MG63 (cell line): ENCODE measurements around the gene UQCRC2. TPM values are rescaled to one million over a fixed set of nuclear protein-coding genes. Genes with fewer than 3 reads are reported as not detected.
"Not testable (repeated sequence)": the region's sequence is repeated elsewhere in the genome, so short reads cannot be mapped to it uniquely, and the experiment has no call there.

ENCODE experiments used
- DNase-seq: peaks from one replicate; pipeline ENCODE4 v3.0.0-alpha.2; 2020
- H3K27me3 ChIP-seq: fragments of 250-450 bp; sonication (Bioruptor Pico); 2 replicates; pipeline ENCODE4 v1.5.1; 2020; ENCODE audit warnings: mild to moderate bottlenecking, moderate library complexity
- H3K36me3 ChIP-seq: fragments of 250-450 bp; sonication (Bioruptor Pico); 2 replicates; pipeline ENCODE4 v1.5.1; 2020; ENCODE audit warnings: mild to moderate bottlenecking, moderate library complexity
- H3K4me3 ChIP-seq: fragments of 250-450 bp; sonication (Bioruptor Pico); 2 replicates; pipeline ENCODE4 v1.5.1; 2020; ENCODE audit warnings: mild to moderate bottlenecking, moderate library complexity
- H3K9me3 ChIP-seq: fragments of 250-450 bp; sonication (Bioruptor Pico); 2 replicates; pipeline ENCODE4 v1.5.1; 2020; ENCODE audit warnings: mild to moderate bottlenecking, moderate library complexity
- total RNA-seq: library from RNA; depleted of rRNA; stranded (reverse); fragments of >200 nt; shearing (Covaris generic); gene quantifications from 2 replicates; pipeline ENCODE4 v1.2.3, GENCODE V29; 2014; ENCODE audit warnings: low replicate concordance; rRNA removed

UQCRC2 gene
- total RNA-seq: 67.6 and 69.0 TPM in 2 replicates

DNA sequence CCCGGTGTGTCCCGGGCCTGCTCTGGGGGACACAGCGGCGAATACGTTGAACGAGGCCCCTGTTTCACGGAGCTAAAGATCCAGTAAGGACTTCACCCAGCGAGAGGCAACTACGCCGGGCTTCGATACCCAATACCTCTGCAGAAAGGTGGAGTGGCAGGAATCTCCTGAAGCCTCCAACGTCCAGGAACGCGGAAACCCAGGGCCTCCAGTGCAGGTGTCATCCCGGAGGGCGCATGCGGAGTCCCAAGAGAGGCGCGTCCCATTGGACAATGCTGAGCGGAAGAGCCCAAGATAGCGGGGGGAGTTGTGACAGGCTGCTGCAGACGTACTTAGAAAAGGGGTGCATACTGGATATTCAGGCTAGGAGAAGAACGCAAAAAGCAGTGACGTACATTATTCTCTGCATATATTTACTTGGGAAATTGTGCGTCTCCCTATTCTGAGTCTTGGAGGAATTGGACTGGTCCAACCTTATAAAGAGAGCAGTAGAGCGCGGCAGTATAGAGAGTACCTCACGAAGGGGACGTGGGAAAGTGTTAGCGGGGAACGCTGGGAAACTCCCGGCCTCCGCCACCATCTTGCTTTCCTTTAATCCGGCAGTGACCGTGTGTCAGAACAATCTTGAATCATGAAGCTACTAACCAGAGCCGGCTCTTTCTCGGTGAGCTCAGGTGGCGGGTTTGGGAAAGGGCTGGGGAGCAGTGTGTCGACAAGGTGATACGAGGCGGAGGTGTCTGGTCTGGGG, at the start of gene UQCRC2:
Gene UQCRC2 (plus strand): TSS at position 569 of the 748 bp plus-strand sequence. CDS start 63 bp downstream, at position 632.
- Histone ChIP-seq H3K9me3 (no peaks in the 10 kb centered on the region), H3K27me3 (no peaks in the 10 kb centered on the region), H3K4me3 (peak within 1 kb of the TSS; percentile 93), H3K36me3 (peaks cover 29% of the 10 kb centered on the region)
- peak; percentile 91 for DNase-seq

DNA sequence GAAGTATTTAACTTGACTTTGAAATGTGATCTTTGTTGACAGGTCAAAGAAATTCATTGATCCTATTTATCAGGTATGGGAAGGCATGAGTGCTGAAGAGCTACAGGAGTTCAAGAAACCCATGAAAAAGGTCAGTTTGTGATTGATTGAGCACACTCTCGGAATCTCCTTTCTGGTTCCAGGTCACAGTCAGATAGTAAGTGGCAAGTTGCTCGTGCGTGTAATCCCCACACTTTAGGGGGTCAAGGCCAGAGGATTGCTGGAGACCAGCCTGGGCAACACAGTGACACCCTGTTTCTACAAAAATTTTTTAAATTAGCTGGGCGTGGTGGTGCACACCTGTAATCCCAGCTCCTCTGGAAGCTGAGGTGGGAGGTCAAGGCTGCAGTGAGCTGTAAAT, 20.5 kb upstream of the UQCRC2 start:
- H3K4me3 ChIP-seq, H3K9me3 ChIP-seq, H3K36me3 ChIP-seq: not testable (repeated sequence)

DNA sequence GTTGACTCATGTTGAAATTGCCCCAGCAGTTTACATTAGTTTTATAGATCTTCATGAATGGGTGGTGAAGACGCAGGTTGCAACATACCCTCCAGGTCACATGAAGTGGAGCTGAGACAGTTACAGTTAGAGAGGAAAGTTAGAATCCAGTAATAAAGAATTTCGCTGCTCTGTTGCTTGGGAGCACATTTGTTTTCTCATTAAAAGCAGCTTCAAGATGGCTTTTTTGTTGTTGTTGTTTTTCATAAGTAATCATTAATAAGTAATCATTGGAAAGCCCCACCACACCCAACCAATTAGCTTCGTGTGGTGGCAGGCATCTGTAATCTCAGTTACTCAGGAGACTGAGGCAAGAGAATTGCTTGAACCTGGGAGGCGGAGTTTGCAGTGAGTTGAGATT, 19.8 kb upstream of the UQCRC2 start:
- not testable (repeated sequence) for DNase-seq, H3K36me3 ChIP-seq, H3K27me3 ChIP-seq, H3K4me3 ChIP-seq, H3K9me3 ChIP-seq

More for the DNA sequence above, 20.5 kb upstream of the UQCRC2 start:
- not testable (repeated sequence) for DNase-seq, H3K27me3 ChIP-seq

DNA sequence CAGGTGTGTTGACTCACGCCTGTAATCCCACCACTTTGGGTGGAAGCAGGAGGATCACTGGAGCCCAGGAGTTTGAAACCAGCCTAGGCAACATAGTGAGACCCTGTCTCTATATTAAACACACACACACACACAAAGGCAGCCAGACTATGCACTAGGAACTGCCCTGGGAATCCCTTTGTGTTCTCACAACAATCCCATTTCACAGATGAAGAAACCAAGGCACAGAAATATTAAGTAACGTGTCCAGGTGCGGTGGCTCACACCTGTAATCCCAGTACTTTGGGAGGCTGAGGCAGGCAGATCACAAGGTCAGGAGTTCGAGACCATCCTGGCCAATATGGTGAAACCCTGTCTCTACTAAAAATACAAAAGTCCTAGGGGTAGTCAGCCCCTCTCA, 19.4 kb upstream of the UQCRC2 start:
- H3K9me3 ChIP-seq, DNase-seq, H3K27me3 ChIP-seq, H3K36me3 ChIP-seq, H3K4me3 ChIP-seq: not testable (repeated sequence)

DNA sequence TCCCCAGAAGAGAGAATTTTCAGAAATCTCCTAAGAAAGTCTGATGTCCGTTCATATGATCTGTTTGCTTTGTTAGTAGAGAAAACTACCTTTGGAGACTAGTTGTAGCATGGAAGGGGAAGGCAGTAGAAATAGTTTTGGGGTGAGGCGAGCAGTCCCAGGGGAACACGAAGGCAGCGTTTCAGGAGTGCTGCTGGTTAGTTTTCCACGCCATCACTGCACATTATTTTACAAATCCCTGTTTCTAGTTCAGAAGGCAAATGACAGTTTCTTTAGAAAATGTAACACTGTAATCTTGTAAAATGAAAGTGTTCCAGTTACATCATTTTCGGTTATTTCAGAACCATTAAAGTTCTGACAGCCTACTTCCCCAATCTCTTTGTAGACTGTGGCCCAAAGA, 16.9 kb upstream of the UQCRC2 start:
- not testable (repeated sequence) for DNase-seq, H3K9me3 ChIP-seq, H3K36me3 ChIP-seq, H3K27me3 ChIP-seq, H3K4me3 ChIP-seq

DNA sequence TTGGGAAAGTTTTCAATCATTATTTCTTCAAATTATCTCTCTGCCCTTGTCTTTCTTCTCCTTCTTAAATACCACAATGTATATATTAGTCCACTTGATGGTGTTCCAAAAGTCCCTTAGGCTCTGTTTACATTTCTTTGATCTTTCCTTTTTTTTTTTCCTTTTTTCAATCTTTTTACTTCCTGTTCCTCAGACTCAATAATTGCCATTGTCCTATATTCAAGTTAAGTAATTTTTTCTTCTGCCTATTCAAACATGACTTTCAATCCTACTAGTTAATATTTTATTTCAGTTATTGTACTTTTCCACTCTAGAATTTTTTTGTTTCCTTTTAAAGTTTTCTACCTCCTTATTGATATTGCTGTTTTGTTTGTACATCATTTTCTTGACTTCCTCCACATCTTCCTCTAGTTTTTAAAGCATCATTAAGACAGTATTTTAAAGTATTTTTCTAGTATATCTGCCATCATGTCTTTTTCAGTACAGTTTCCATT, 15.8 kb upstream of the UQCRC2 start:
- peaks cover 7% of the 10 kb centered on the region for H3K27me3 ChIP-seq

DNA sequence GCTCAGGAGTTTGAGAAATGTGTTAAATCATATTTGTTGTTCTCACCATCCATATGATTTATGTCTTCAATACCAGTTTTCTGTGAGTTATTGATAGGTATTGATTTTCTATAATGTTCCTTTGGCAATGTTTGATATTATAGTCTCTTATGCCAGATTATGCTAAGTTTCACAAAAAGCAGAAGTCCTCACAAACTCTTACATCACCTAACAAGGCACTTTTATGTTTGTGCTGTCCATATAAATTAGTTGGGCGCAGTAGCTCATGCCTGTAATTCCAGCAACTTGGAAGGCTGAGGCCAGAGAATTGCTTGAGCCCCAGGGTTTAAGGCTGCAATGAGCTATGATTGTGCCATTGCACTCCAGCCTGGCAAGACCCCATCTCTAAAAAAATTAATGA, 12.6 kb upstream of the UQCRC2 start:
- no peak for DNase-seq
- Histone ChIP-seq H3K9me3 (no peaks in the 10 kb centered on the region), H3K27me3 (peaks cover 7% of the 10 kb centered on the region), H3K36me3 (no peaks in the 10 kb centered on the region), H3K4me3 (no peak overlapping the region)

More for the DNA sequence above, 15.8 kb upstream of the UQCRC2 start:
- DNase-seq: no peak
- no peak overlapping the region for H3K4me3 ChIP-seq
- no peaks in the 10 kb centered on the region for H3K36me3 ChIP-seq
- no peaks in the 10 kb centered on the region for H3K9me3 ChIP-seq

DNA sequence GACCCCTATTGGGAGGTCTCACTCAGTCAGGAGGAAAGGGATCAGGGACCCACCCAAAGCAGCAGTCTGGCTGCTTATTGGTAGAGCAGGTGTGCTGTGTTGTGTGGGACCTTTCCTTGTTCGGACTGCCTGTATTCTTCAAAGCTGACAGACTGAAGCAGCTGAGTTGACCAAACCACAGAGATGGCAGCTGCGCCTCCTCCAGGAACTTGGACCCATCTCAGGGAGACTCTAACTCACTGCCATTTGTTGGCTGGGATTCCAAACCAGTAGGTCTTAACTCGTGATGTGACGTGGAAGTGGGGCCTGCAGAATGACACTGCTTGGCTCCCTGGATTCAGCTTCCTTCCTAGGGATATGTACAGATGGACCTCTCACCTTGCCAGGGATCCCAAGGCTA, 9.6 kb upstream of the UQCRC2 start:
- peaks cover 1% of the 10 kb centered on the region for H3K27me3 ChIP-seq
- H3K9me3 ChIP-seq: no peaks in the 10 kb centered on the region
- no peak overlapping the region for H3K4me3 ChIP-seq
- DNase-seq: no peak
- no peaks in the 10 kb centered on the region for H3K36me3 ChIP-seq

DNA sequence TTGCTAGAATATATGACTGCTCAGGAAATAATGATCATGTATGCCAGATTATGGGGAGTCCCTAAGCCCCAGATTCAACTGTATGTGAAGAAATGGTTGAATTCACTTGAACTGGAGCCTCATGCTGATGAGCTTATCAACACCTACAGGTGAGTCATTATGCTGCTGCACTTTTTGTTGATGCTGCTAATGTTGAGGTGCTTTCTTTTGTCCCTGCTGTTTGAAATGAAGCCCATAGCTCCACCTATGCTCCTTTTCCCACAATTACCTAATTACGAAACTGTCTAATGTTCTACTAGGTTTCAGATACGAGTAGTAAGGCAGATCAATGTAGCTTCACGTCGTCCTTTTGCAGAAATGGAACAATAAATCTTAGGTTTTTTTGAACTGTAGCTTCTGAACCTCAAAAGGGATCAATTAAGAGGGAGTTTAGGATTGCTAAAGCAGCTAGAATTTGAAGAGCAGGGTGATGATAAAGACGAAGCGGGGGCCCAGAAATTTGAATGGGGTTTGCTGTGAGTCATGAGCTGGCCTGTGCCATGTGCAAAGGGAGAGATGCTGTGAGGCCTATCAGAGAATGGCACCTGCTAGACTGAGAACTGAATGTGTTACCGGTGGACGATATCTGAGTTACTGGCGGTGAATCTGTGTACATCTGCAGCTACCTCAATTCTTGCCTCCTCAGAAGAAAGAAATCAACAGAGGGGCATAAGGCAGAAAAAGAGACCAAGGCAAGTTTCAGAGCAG, 6.1 kb upstream of the UQCRC2 start:
- H3K27me3 ChIP-seq: no peaks in the 10 kb centered on the region
- no peaks in the 10 kb centered on the region for H3K9me3 ChIP-seq
- DNase-seq: no peak
- no peak overlapping the region for H3K4me3 ChIP-seq
- peaks cover 4% of the 10 kb centered on the region; the same call in 1 of the 2 replicates for H3K36me3 ChIP-seq

DNA sequence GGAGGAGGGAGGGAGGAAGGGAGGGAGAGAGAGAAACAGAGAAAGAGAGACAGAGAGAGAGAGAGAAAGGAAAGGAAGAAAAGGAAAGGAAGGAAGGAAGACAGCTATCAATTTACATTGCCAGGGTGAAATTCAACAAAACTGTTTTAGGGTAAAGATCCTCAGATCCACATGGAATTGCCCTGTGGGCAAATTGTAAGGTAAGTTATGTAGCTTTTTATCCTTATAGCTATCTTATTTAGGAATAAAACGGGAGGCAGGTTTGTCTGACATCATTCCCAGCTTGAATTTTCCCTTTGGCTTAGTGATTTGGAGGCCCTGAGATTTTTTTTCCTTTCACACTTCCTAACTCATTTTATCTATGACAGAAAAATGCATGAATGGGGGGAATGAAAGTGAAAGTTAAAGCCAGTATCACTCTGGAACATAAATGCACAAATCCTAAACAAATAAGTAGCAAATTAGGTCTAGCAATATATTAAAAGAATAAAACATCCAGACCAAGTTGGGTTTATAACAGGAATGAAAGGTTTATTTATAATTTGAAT, 3.4 kb upstream of the UQCRC2 start:
- Histone ChIP-seq H3K4me3 (no peak overlapping the region), H3K27me3 (no peaks in the 10 kb centered on the region), H3K36me3 (peaks cover 4% of the 10 kb centered on the region; the same call in 1 of the 2 replicates), H3K9me3 (no peaks in the 10 kb centered on the region)
- no peak for DNase-seq

DNA sequence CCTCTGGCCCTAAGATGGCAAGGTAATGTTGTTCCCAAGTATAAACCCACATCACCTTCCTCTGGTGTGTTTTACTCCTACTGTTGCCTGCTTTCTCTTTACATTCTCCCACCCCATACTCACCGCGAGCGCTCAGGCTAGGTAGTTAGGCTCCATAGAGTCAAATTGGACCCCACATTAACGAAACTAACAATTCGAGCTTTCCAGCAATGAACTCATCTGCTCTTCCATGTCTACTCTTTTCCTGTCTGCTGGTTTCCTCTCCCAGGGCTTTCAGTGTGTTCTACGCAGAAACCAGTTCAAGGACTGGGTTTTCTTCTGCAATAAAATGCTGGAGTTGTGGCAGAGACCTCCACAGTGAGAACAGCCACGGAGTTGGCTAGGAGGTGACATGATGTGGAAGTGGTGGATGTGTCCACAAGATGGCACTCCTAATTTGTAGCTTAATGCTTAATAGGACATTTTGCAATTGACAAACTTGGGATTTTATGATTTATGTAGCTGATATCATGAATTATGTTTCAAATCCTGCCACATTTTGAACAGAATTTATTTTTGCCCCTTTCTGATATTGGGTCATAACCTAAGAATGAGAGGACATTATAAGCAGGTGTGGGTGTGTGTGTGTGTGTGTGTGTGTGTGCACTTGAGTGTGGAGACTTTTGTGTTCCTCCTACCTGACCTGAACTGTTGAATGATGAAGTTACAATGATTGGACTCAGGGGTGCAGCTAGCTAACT, 2.2 kb upstream of the UQCRC2 start:
- Histone ChIP-seq H3K36me3 (peaks cover 9% of the 10 kb centered on the region), H3K9me3 (no peaks in the 10 kb centered on the region), H3K27me3 (no peaks in the 10 kb centered on the region), H3K4me3 (no peak overlapping the region)
- peak; percentile 12 for DNase-seq

DNA sequence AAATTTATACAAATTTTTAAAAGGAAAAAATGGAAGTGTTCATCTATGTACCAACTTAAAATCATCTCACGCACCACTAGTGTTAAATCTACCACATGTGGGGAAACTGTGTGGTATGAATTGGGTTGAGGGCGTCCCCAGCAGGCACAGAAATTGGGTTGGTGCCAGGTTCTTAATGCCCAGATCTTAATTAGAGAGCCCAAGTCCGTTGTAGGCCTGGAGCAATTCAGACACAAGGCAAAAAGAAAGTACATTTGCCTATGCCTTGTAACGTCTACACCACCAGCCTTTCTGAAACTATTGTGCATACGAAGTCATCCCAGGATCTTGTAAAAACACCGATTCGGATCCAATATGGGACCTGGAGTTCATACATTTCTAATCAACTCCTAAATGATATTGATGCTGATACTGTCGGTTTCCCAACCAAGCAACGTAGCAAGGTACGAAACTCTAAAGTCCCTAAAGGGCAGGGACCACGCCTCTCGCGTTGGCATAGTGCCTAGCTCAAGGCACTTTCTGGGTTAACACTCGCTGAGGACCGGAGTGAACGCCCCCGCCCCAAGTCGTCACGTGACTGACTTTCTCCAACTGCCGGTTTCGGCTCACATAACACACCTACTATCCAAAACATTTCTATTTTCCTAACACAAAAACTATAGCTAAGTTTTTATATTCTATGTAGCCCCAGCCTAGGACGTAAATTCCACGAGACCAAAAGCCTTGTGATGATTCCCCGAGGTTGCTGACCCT, 945 bp upstream of the UQCRC2 start:
- DNase-seq: peak; percentile 80
- Histone ChIP-seq H3K4me3 (peak overlapping the region; percentile 93), H3K9me3 (no peaks in the 10 kb centered on the region), H3K36me3 (peaks cover 21% of the 10 kb centered on the region), H3K27me3 (no peaks in the 10 kb centered on the region)

DNA sequence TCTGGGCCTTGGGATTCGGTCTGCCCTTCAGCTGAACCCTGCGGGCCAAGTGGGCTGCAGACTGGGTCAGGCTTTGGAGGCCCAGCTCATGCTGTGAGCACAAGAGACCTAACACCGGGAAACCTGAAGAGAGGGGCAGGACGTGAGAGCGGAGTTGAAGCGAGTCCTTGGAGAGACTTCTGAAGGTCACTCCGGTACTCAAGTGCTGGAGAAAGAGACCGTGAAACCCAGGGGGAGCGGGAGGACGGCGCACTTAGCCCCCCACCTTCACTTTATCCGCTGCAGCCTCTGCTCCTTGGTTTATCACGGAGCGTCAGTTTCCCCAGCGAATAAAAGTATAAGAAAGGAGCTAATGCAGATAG, 361 bp downstream of the UQCRC2 start:
- no peaks in the 10 kb centered on the region for H3K27me3 ChIP-seq
- H3K9me3 ChIP-seq: no peaks in the 10 kb centered on the region
- H3K4me3 ChIP-seq: peak overlapping the region; percentile 93
- no peak for DNase-seq
- H3K36me3 ChIP-seq: peaks cover 35% of the 10 kb centered on the region

DNA sequence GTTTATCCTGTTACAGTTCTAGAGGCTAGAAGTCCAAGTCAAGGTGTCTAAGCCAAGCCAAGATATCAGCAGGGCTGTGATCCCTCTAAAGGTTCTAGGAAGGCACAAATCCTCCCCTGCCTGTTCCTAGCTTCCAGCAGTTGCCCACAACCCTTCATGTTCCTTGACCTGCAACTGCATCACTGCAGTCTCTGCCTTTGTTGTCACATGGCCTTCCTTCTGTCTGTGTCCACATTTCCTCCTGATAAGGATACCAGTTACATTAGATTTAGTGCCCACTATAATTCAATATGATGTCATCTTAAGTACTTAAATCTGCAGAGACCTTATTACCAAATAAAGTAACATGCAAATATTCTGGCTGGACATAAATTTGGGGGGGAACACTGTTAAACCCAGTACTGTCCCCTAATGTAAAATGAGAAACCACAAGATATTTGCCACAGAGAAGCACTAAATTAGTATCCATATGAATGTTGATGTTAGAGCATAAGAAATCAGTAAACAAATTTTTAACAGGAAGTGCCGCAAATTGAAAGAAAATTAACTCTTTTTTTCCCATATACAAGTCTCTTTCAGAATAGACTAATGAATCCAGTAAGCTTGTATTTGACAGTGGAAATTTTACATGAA, 4.7 kb downstream of the UQCRC2 start:
- Histone ChIP-seq H3K27me3 (no peaks in the 10 kb centered on the region), H3K36me3 (peaks cover 71% of the 10 kb centered on the region), H3K4me3 (no peak overlapping the region), H3K9me3 (no peaks in the 10 kb centered on the region)
- DNase-seq: no peak

DNA sequence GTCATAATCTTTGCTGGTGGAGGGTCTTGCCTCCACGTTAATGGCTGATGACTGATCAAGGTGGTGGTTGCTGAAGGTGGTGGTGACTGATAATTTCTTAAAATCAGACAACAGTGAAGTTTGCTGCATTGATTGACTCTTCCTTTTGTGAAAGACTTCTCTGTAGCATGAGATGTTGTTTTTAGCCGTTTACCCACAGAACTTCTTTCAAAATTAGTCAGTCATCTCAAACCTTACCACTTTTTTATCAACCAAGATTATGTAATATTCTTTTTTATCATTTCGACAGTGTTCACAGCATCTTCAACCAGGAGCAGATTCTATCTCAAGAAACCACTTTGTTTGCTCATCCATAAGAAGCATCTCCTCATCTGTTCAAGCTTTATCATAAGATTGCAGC, 5.9 kb downstream of the UQCRC2 start:
- no peaks in the 10 kb centered on the region for H3K27me3 ChIP-seq
- DNase-seq: no peak
- no peak overlapping the region for H3K4me3 ChIP-seq
- H3K36me3 ChIP-seq: peaks cover 83% of the 10 kb centered on the region
- no peaks in the 10 kb centered on the region for H3K9me3 ChIP-seq

DNA sequence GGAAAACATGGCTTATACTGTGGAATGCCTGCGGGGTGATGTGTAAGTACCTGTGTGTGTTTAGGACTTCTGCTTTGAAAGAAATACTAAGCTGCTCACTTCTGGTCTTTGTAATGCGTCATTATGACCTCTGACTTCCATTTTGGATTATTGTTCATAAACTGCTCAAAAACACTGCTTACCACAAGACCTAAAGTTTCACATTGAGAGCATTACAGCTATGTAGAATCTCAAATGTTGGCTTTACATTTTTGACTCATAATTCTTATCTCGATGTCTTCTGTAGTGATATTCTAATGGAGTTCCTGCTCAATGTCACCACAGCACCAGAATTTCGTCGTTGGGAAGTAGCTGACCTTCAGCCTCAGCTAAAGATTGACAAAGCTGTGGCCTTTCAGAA, 9.3 kb downstream of the UQCRC2 start:
- Histone ChIP-seq H3K9me3 (no peaks in the 10 kb centered on the region), H3K36me3 (peaks cover 98% of the 10 kb centered on the region), H3K27me3 (no peaks in the 10 kb centered on the region), H3K4me3 (no peak overlapping the region)
- no peak for DNase-seq
